Measurements from ENCODE around the gene BBX.

BBX gene

GRCh38 chr3:107681396-107681795 is 158.6 kb downstream of the BBX start:
- DNase-seq (ENCODE audit: low spot score), result no peak
- in situ Hi-C loops (cut with MboI; ENCODE audit: low pct_unique_long_range_greater_than_20kb, low sequenced_read_pairs, unreplicated experiment), result no loop called here
- TF ChIP-seq, protein P1, sequence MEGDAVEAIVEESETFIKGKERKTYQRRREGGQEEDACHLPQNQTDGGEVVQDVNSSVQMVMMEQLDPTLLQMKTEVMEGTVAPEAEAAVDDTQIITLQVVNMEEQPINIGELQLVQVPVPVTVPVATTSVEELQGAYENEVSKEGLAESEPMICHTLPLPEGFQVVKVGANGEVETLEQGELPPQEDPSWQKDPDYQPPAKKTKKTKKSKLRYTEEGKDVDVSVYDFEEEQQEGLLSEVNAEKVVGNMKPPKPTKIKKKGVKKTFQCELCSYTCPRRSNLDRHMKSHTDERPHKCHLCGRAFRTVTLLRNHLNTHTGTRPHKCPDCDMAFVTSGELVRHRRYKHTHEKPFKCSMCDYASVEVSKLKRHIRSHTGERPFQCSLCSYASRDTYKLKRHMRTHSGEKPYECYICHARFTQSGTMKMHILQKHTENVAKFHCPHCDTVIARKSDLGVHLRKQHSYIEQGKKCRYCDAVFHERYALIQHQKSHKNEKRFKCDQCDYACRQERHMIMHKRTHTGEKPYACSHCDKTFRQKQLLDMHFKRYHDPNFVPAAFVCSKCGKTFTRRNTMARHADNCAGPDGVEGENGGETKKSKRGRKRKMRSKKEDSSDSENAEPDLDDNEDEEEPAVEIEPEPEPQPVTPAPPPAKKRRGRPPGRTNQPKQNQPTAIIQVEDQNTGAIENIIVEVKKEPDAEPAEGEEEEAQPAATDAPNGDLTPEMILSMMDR (IDR thresholded peaks at IDR 0.05; ENCODE audit: extremely low read depth, insufficient read depth, missing control alignments), result no peak

DNA sequence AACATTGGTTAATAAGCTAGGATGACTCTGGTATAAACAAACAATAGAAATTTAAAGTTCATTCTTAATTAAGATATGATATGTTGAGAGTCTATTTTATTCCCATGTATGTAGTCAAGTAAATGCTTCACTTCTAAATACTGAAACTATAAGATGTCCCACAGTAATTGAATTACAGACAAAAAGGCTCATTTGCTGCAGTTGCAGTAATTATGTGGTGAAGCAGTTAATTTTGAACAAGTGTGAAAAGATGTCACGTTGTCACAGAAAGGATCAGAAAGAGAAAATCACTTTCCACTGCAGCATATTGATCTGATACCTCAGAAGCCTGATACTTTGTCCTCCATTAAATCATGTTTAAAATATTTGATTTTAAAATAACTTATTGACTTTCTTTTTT is 159.8 kb downstream of the BBX start:
- TF ChIP-seq, protein P1 (IDR thresholded peaks at IDR 0.05; ENCODE audit: extremely low read depth, insufficient read depth, missing control alignments), result no peak
- DNase-seq (ENCODE audit: low spot score), result no peak
- in situ Hi-C loops (cut with MboI; ENCODE audit: low pct_unique_long_range_greater_than_20kb, low sequenced_read_pairs, unreplicated experiment), result no loop called here

GRCh38 chr3:107683447-107683846 is 160.7 kb downstream of the BBX start:
- no peak for DNase-seq (ENCODE audit: low spot score)
- TF ChIP-seq, protein P1 (IDR thresholded peaks at IDR 0.05; ENCODE audit: extremely low read depth, insufficient read depth, missing control alignments), result no peak
- in situ Hi-C loops (cut with MboI; ENCODE audit: low pct_unique_long_range_greater_than_20kb, low sequenced_read_pairs, unreplicated experiment), result no loop called here

DNA sequence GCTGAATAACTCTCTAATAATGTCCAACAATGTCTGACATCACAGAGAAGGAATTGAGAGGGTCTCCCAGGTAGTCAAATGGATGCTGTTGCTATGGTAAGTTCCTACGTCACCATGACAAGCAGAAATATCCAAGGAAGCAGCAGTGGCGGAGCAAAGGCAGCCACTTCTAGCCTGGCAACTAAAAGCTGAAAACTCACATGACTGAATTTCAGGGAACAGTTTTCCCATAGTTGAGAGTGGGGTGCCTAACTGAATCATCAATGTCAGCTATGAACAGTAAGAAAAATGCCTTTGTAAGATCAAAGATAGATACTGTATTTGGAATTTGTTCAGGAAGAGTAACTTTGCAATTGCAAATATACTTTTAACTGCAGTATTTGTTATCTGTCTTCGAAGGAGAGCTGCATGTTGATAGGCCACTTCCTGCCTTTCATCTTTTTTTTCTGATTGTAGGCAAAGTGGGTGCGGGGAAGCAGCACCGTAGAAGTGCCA is 161.7 kb downstream of the BBX start:
- TF ChIP-seq, protein P1 (IDR thresholded peaks at IDR 0.05; ENCODE audit: extremely low read depth, insufficient read depth, missing control alignments), result no peak
- in situ Hi-C loops (cut with MboI; ENCODE audit: low pct_unique_long_range_greater_than_20kb, low sequenced_read_pairs, unreplicated experiment), result no loop called here
- no peak for DNase-seq (ENCODE audit: low spot score)

GRCh38 chr3:107685383-107685782 is 162.6 kb downstream of the BBX start:
- TF ChIP-seq, protein P1 (IDR thresholded peaks at IDR 0.05; ENCODE audit: extremely low read depth, insufficient read depth, missing control alignments), result no peak
- in situ Hi-C loops (cut with MboI; ENCODE audit: low pct_unique_long_range_greater_than_20kb, low sequenced_read_pairs, unreplicated experiment), result no loop called here
- DNase-seq (ENCODE audit: low spot score), result no peak

DNA sequence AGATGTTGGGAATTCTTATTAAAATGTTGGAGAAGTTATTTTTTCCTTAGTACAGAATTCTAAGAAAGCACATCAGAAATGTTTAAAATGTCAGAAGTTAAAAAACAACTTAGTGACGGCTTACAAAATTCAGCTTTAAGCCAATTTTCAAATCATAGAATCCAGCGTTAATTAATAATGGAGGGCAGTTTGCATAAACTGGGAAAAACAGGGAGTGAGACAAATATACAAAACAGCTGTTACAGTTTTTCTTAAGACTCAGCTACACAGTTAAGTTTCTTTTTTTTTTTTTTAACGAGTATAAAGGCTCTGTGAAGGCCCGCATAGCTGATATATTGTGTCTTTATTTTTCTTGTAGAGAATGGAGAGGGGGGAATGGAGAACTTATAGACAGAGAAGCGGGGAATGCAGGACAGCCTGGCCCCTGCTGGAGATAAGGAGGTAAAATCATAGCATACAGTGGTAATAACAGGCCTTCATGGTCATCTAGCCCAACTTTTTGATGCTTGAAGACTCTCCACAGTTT is 164.4 kb downstream of the BBX start:
- in situ Hi-C loops (cut with MboI; ENCODE audit: low pct_unique_long_range_greater_than_20kb, low sequenced_read_pairs, unreplicated experiment), result no loop called here
- TF ChIP-seq, protein P1 (IDR thresholded peaks at IDR 0.05; ENCODE audit: extremely low read depth, insufficient read depth, missing control alignments), result no peak

More for the DNA sequence above, 164.4 kb downstream of the BBX start:
- no peak for DNase-seq (ENCODE audit: low spot score)
